Endothelial cell of umbilical vein (primary cell): Measurements from ENCODE around the gene KIAA1755.

ENCODE experiments used
- EZH2 ChIP-seq: IDR thresholded peaks from 2 replicates; pipeline ENCODE4 v1.6.1; 2012; ENCODE audit warnings: borderline replicate concordance, low read depth, mild to moderate bottlenecking, moderate library complexity, low read length, inconsistent platforms; ENCODE audit not compliant: severe bottlenecking
- FOS ChIP-seq: IDR thresholded peaks from 2 replicates; pipeline ENCODE4 v1.6.1; 2011; ENCODE audit warnings: mild to moderate bottlenecking, low read length, moderate library complexity, borderline replicate concordance; ENCODE audit not compliant: insufficient read depth
- GATA2 ChIP-seq: IDR thresholded peaks from 2 replicates; pipeline ENCODE4 v1.7.0; 2011; ENCODE audit warnings: low read depth, mild to moderate bottlenecking, moderate library complexity, mixed read lengths, low read length; ENCODE audit not compliant: insufficient read length, insufficient read depth
- JUN ChIP-seq: IDR thresholded peaks from 2 replicates; pipeline ENCODE4 v1.6.1; 2011; ENCODE audit warnings: borderline replicate concordance, low read depth; ENCODE audit not compliant: insufficient read length, insufficient read depth
- MAX ChIP-seq: IDR thresholded peaks from 2 replicates; pipeline ENCODE4 v1.6.1; 2011; ENCODE audit not compliant: insufficient read depth, insufficient read length
- MYC ChIP-seq: IDR thresholded peaks from one replicate; pipeline ENCODE4 v1.6.1; 2011; ENCODE audit warnings: mild to moderate bottlenecking, low read depth, low read length
- POLR2A ChIP-seq: IDR thresholded peaks from 2 replicates; pipeline ENCODE4 v1.6.1; 2012; ENCODE audit warnings: low read depth, mild to moderate bottlenecking, control low read depth, low read length
- POLR2AphosphoS5 ChIP-seq: IDR thresholded peaks from 2 replicates; pipeline ENCODE4 v1.6.1; 2012; ENCODE audit warnings: low read depth, mild to moderate bottlenecking, control low read depth, low read length, moderate library complexity; ENCODE audit not compliant: insufficient read depth
- TF ChIP-seq, protein P1 (sequence below), 2 donors: IDR thresholded peaks; 1 replicate in 1 of 2; 2 replicates in 1 of 2; pipeline ENCODE4 v1.5.1; 2011; ENCODE audit warnings: low read length in 2 of 2, mild to moderate bottlenecking in 2 of 2, moderate library complexity in 2 of 2, control low read depth in 1 of 2, inconsistent platforms in 1 of 2, low read depth in 1 of 2; ENCODE audit not compliant: insufficient read depth in 1 of 2; ENCODE audit errors: extremely low read depth in 1 of 2

DNA sequence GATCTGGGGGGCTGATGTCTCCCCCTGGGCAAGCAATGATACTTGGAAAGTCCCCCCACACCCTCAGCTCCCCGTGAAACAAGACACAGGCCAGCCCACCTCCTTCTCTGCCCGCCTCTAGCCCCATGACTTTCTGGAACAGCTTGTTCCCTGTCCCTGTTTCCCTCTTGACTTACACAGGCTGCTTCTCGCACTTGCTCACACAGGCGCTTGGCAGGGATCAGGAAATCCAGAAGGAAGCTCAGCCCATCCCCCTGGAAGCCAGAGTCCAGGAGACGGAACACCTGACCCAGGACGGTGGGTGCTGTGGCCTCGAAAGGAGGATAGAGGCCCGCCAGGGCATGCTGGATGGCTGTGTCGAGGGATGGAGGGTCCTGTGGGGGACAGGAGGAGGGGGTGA is 14.8 kb downstream of the KIAA1755 start:
- TF ChIP-seq MYC (no peak), MAX (no peak), POLR2A (no peak), POLR2AphosphoS5 (no peak), GATA2 (no peak), EZH2 (no peak), JUN (no peak), FOS (no peak)
- TF ChIP-seq, protein P1, sequence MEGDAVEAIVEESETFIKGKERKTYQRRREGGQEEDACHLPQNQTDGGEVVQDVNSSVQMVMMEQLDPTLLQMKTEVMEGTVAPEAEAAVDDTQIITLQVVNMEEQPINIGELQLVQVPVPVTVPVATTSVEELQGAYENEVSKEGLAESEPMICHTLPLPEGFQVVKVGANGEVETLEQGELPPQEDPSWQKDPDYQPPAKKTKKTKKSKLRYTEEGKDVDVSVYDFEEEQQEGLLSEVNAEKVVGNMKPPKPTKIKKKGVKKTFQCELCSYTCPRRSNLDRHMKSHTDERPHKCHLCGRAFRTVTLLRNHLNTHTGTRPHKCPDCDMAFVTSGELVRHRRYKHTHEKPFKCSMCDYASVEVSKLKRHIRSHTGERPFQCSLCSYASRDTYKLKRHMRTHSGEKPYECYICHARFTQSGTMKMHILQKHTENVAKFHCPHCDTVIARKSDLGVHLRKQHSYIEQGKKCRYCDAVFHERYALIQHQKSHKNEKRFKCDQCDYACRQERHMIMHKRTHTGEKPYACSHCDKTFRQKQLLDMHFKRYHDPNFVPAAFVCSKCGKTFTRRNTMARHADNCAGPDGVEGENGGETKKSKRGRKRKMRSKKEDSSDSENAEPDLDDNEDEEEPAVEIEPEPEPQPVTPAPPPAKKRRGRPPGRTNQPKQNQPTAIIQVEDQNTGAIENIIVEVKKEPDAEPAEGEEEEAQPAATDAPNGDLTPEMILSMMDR (IDR thresholded peaks at IDR 0.05; ENCODE audit: extremely low read depth in 1 of 2, insufficient read depth in 1 of 2, low read depth in 1 of 2, low read length in 2 of 2) = no peak
